Esophagus muscularis mucosa (tissue), 4 donors: Measurements from ENCODE around the gene IQCH.

Experiments used
- CTCF ChIP-seq, 3 experiments: fragments of 200-600 bp in 2 of 3; fragments of 450-650 bp in 1 of 3; sonication (generic) in 2 of 3; IDR thresholded peaks; one replicate each; pipeline ENCODE4 v1.5.1; 2017 to 2019; ENCODE audit warnings: antibody characterized with exemption in 3 of 3, mild to moderate bottlenecking in 2 of 3, moderate library complexity in 1 of 3
- EP300 ChIP-seq: sonication (generic); formaldehyde crosslinking; IDR thresholded peaks from one replicate; pipeline ENCODE4 v1.6.1; 2017; ENCODE audit warnings: antibody characterized with exemption
- POLR2A ChIP-seq: fragments of 450-650 bp; IDR thresholded peaks from one replicate; pipeline ENCODE4 v1.6.1; 2017; ENCODE audit warnings: antibody characterized with exemption, moderate library complexity, mild to moderate bottlenecking, low read depth
- POLR2AphosphoS5 ChIP-seq, 2 donors: sonication (generic); formaldehyde crosslinking; IDR thresholded peaks; one replicate each; pipeline ENCODE4 v1.6.1; 2017; ENCODE audit warnings: antibody characterized with exemption in 2 of 2

DNA sequence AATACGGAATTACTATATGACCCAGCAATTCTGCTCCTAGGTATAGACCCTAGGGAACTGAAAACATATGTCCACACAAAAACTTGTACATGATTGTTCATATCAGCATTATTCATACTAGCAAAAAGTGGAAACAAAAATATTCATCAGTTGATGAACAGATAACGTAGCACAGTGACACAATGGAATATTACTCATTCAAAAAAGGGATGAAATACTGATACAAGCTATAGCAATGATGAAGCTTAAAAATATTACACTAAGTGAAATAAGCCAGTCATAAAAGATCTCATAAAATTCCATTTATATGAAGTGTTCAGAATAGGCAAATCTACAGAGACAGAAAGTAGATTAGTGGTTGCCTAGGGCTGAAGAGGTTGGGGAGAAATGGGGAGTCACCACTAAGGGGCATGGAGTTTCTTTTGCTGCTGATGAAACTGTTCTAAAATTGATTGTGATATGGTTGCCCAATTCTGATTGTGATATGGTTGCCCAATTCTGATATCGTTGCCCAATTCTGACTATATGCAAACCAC is 276.9 kb downstream of the IQCH start:
- no peak for TF ChIP-seq CTCF (IDR thresholded peaks at IDR 0.05)
- no peak for TF ChIP-seq POLR2A
- TF ChIP-seq POLR2AphosphoS5 (IDR thresholded peaks at IDR 0.05), result no peak
- no peak for TF ChIP-seq EP300
